ENCODE data around the gene CELF5.
"Not testable (repeated sequence)": the region's sequence is repeated elsewhere in the genome, so short reads cannot be mapped to it uniquely, and the experiment has no call there.

CELF5 gene

GRCh38 chr19:3198901-3199700 lies 25.4 kb upstream of the CELF5 start:
- H3K4me3 Mint-ChIP-seq: no peak overlapping the region
- H3K27ac Mint-ChIP-seq: no peak overlapping the region
- no peaks in the 10 kb centered on the region for H3K27me3 Mint-ChIP-seq

GRCh38 chr19:3201072-3201700 lies 23.3 kb upstream of the CELF5 start:
- Mint-ChIP-seq H3K27ac (peak overlapping the region in 1 of 2 donors; percentile 78), H3K4me1 (no peaks in the 10 kb centered on the region), H3K27me3 (no peaks in the 10 kb centered on the region), H3K9me3 (no peaks in the 10 kb centered on the region), H3K4me3 (no peak overlapping the region)
- DNase-seq (no peak), ATAC-seq (no peak)

More at GRCh38 chr19:3198901-3199700, 25.4 kb upstream of the CELF5 start:
- Mint-ChIP-seq H3K4me1 (no peaks in the 10 kb centered on the region), H3K9me3 (no peaks in the 10 kb centered on the region)
- ATAC-seq (no peak), DNase-seq (no peak)

GRCh38 chr19:3201911-3202310 lies 22.6 kb upstream of the CELF5 start:
- Mint-ChIP-seq H3K4me3 (no peak overlapping the region), H3K27ac (no peak overlapping the region), H3K27me3 (no peaks in the 10 kb centered on the region), H3K9me3 (no peaks in the 10 kb centered on the region), H3K4me1 (no peaks in the 10 kb centered on the region)
- ATAC-seq (no peak), DNase-seq (no peak)

GRCh38 chr19:3202346-3202745 lies 22.1 kb upstream of the CELF5 start:
- ATAC-seq (no peak), DNase-seq (no peak)
- Mint-ChIP-seq H3K9me3 (no peaks in the 10 kb centered on the region), H3K27ac (no peak overlapping the region), H3K4me3 (no peak overlapping the region), H3K4me1 (no peaks in the 10 kb centered on the region), H3K27me3 (no peaks in the 10 kb centered on the region)

- not testable (repeated sequence) for ATAC-seq, H3K27me3 Mint-ChIP-seq, DNase-seq, H3K4me1 Mint-ChIP-seq, H3K4me3 Mint-ChIP-seq, H3K9me3 Mint-ChIP-seq
- peak overlapping the region in 1 of 2 donors; percentile 71 for H3K27ac Mint-ChIP-seq
These were observed 21.6 kb upstream of the CELF5 start for GRCh38 chr19:3202895-3203294.

GRCh38 chr19:3203805-3204645 lies 20.4 kb upstream of the CELF5 start:
- Mint-ChIP-seq H3K4me3 (no peak overlapping the region), H3K27ac (no peak overlapping the region), H3K9me3 (no peaks in the 10 kb centered on the region), H3K4me1 (no peaks in the 10 kb centered on the region), H3K27me3 (no peaks in the 10 kb centered on the region)
- DNase-seq (no peak), ATAC-seq (peak; percentile 24)

GRCh38 chr19:3204646-3205275 lies 19.7 kb upstream of the CELF5 start:
- H3K4me1 Mint-ChIP-seq: no peaks in the 10 kb centered on the region
- no peak overlapping the region for H3K4me3 Mint-ChIP-seq
- no peak for DNase-seq
- no peak overlapping the region for H3K27ac Mint-ChIP-seq
- H3K9me3 Mint-ChIP-seq: no peaks in the 10 kb centered on the region
- ATAC-seq: no peak
- no peaks in the 10 kb centered on the region for H3K27me3 Mint-ChIP-seq

GRCh38 chr19:3206216-3206953 lies 18.1 kb upstream of the CELF5 start:
- DNase-seq: no peak
- no peak overlapping the region for H3K27ac Mint-ChIP-seq
- no peaks in the 10 kb centered on the region for H3K9me3 Mint-ChIP-seq
- no peak for ATAC-seq
- H3K4me3 Mint-ChIP-seq: no peak overlapping the region
- H3K27me3 Mint-ChIP-seq: no peaks in the 10 kb centered on the region
- no peaks in the 10 kb centered on the region for H3K4me1 Mint-ChIP-seq

- Mint-ChIP-seq H3K9me3 (no peaks in the 10 kb centered on the region), H3K27ac (no peak overlapping the region), H3K4me3 (no peak overlapping the region), H3K27me3 (no peaks in the 10 kb centered on the region), H3K4me1 (no peaks in the 10 kb centered on the region)
- no peak for DNase-seq
- no peak for ATAC-seq
These were observed 16.8 kb upstream of the CELF5 start for GRCh38 chr19:3207461-3208242.

GRCh38 chr19:3208317-3209207 lies 15.9 kb upstream of the CELF5 start:
- ATAC-seq: no peak
- DNase-seq: no peak
- H3K27ac Mint-ChIP-seq: peak overlapping the region in 1 of 2 donors; percentile 87
- H3K4me1 Mint-ChIP-seq: no peaks in the 10 kb centered on the region
- H3K27me3 Mint-ChIP-seq: no peaks in the 10 kb centered on the region
- no peaks in the 10 kb centered on the region for H3K9me3 Mint-ChIP-seq
- H3K4me3 Mint-ChIP-seq: no peak overlapping the region

- no peaks in the 10 kb centered on the region for H3K4me1 Mint-ChIP-seq
- ATAC-seq (peak; percentile 88), DNase-seq (peak; percentile 57 to 66)
- H3K27me3 Mint-ChIP-seq: no peaks in the 10 kb centered on the region
- H3K9me3 Mint-ChIP-seq: no peaks in the 10 kb centered on the region
- no peak overlapping the region for H3K4me3 Mint-ChIP-seq
- H3K27ac Mint-ChIP-seq: peak overlapping the region; percentile 44 to 85
These were observed 14.0 kb upstream of the CELF5 start for GRCh38 chr19:3210347-3211017.

GRCh38 chr19:3211191-3211590 lies 13.3 kb upstream of the CELF5 start:
- DNase-seq (no peak), ATAC-seq (no peak)
- Mint-ChIP-seq H3K27ac (no peak overlapping the region), H3K4me3 (no peak overlapping the region), H3K4me1 (no peaks in the 10 kb centered on the region), H3K27me3 (no peaks in the 10 kb centered on the region), H3K9me3 (no peaks in the 10 kb centered on the region)

GRCh38 chr19:3213159-3213558 lies 11.3 kb upstream of the CELF5 start:
- H3K4me3 Mint-ChIP-seq: no peak overlapping the region
- DNase-seq (no peak), ATAC-seq (no peak)
- no peaks in the 10 kb centered on the region for H3K27me3 Mint-ChIP-seq
- no peaks in the 10 kb centered on the region for H3K9me3 Mint-ChIP-seq
- no peak overlapping the region for H3K27ac Mint-ChIP-seq
- H3K4me1 Mint-ChIP-seq: no peaks in the 10 kb centered on the region
